ENCODE data around the gene SLC2A4. TPM values are rescaled to one million over a fixed set of nuclear protein-coding genes. Genes with fewer than 3 reads are reported as not detected.
A peak's percentile ranks its signal among the peaks of the same experiment; 100 is the strongest.

Gene SLC2A4
- total RNA-seq, 1 experiment from 2014 or later = 1.5 TPM

GRCh38 chr17:7279448-7279847 is 2.1 kb upstream of the SLC2A4 start:
- Histone ChIP-seq H3K4me3 (no peak overlapping the region), H3K79me2 (ENCODE audit: low read depth) (no peaks in the 10 kb centered on the region), H3K9me2 (ENCODE audit: insufficient read depth) (no peaks in the 10 kb centered on the region; the same call in 1 of the 2 replicates), H4K20me1 (ENCODE audit: insufficient read depth) (no peaks in the 10 kb centered on the region), H3K9me3 (ENCODE audit: insufficient read depth, low read depth) (no peaks in the 10 kb centered on the region), H3K27ac (no peak overlapping the region), H3F3A (ENCODE audit: insufficient read depth, low read depth) (peaks cover 12% of the 10 kb centered on the region; the same call in 1 of the 2 replicates), H3K4me1 (replicated peaks; ENCODE audit: insufficient read depth) (0 out of 2 replicates have a peak, but pooled peaks cover 4% of the 10 kb centered on the region), H3K4me2 (no peak overlapping the region), H3K36me3 (ENCODE audit: low read depth) (no peaks in the 10 kb centered on the region), H3K27me3 (ENCODE audit: insufficient read depth, low read depth) (no peaks in the 10 kb centered on the region), H2AFZ (no peak overlapping the region)
- POLR2A ChIA-PET (ENCODE audit: unreplicated experiment) = no interaction called here
- CTCF ChIA-PET = interaction anchor here (1.7 kb wide), 1 partner anchor 281 kb away, joined by 6 read pairs; no protein-coding TSS in a partner anchor
- no peak for DNase-seq
- BruUV-seq (replicated peaks) = no TSS peak
- TF ChIP-seq EZH2 (IDR thresholded peaks at IDR 0.05; ENCODE audit: low read depth) (no peak), CTCF (conservative IDR thresholded peaks at IDR 0.05) (no peak)
- intact Hi-C loops (cut with micrococcal nuclease; ENCODE audit: unreplicated experiment) = no loop called here

GRCh38 chr17:7280519-7281073 is 922 bp upstream of the SLC2A4 start:
- peak; percentile 96 for TF ChIP-seq CTCF (conservative IDR thresholded peaks at IDR 0.05)
- TF ChIP-seq EZH2 (IDR thresholded peaks at IDR 0.05; ENCODE audit: low read depth) = no peak
- Histone ChIP-seq H3K4me2 (peak overlapping the region; percentile 93), H3F3A (ENCODE audit: insufficient read depth, low read depth) (peaks cover 12% of the 10 kb centered on the region; the same call in 1 of the 2 replicates), H3K36me3 (ENCODE audit: low read depth) (no peaks in the 10 kb centered on the region), H2AFZ (peak overlapping the region; percentile 78), H4K20me1 (ENCODE audit: insufficient read depth) (no peaks in the 10 kb centered on the region), H3K79me2 (ENCODE audit: low read depth) (no peaks in the 10 kb centered on the region), H3K27me3 (ENCODE audit: insufficient read depth, low read depth) (no peaks in the 10 kb centered on the region), H3K9me3 (ENCODE audit: insufficient read depth, low read depth) (no peaks in the 10 kb centered on the region), H3K27ac (peak overlapping the region; percentile 62), H3K4me1 (replicated peaks; ENCODE audit: insufficient read depth) (0 out of 2 replicates have a peak, but pooled peaks cover 4% of the 10 kb centered on the region), H3K9me2 (ENCODE audit: insufficient read depth) (no peaks in the 10 kb centered on the region), H3K4me3 (peak overlapping the region; percentile 55)
- CTCF ChIA-PET = interaction anchor here (0.6 to 1.7 kb wide), 4 partner anchors 49 to 280 kb away, joined by 3 to 6 read pairs (median 5); partner anchors contain the start of gene TMEM256
- POLR2A ChIA-PET (ENCODE audit: unreplicated experiment) = interaction anchor here (0.6 to 1.0 kb wide), 3 partner anchors 55 to 153 kb away, joined by 4 to 7 read pairs (median 5); partner anchors contain the start of genes ACADVL and DLG4
- BruUV-seq (replicated peaks) = TSS peak; percentile 41
- peak; percentile 74 to 91 for DNase-seq
- intact Hi-C loops (cut with micrococcal nuclease; ENCODE audit: unreplicated experiment) = loop anchor here (1.0 to 2.0 kb wide), 6 partner anchors 16 to 408 kb away; partner anchors contain the start of genes SENP3, SOX15 and WRAP53

- H3K4me1 ChIP-seq (replicated peaks; ENCODE audit: insufficient read depth) = 0 out of 2 replicates have a peak, but pooled peaks cover 4% of the 10 kb centered on the region
- no peak for DNase-seq
- no peak for TF ChIP-seq CTCF (conservative IDR thresholded peaks at IDR 0.05)
- TF ChIP-seq EZH2 (IDR thresholded peaks at IDR 0.05; ENCODE audit: low read depth) = no peak
- ChIA-PET POLR2A (ENCODE audit: unreplicated experiment) (no interaction called here), CTCF (interaction anchor here (0.6 to 1.4 kb wide), 4 partner anchors 15 to 298 kb away, joined by 3 to 5 read pairs (median 4); partner anchors contain the start of gene CD68)
- H3K79me2 ChIP-seq (ENCODE audit: low read depth) = no peaks in the 10 kb centered on the region
- H3K27me3 ChIP-seq (ENCODE audit: insufficient read depth, low read depth) = no peaks in the 10 kb centered on the region
- BruUV-seq (replicated peaks) = TSS peak; percentile 57
- H2AFZ ChIP-seq = peak overlapping the region; percentile 78
- H3K9me2 ChIP-seq (ENCODE audit: insufficient read depth) = no peaks in the 10 kb centered on the region
- H3K36me3 ChIP-seq (ENCODE audit: low read depth) = no peaks in the 10 kb centered on the region
- H3K4me3 ChIP-seq = peak overlapping the region; percentile 55
- H3F3A ChIP-seq (ENCODE audit: insufficient read depth, low read depth) = peaks cover 12% of the 10 kb centered on the region; the same call in 1 of the 2 replicates
- peak overlapping the region; percentile 93 for H3K4me2 ChIP-seq
- no peak overlapping the region for H3K27ac ChIP-seq
- no peaks in the 10 kb centered on the region for H4K20me1 ChIP-seq (ENCODE audit: insufficient read depth)
- no peaks in the 10 kb centered on the region for H3K9me3 ChIP-seq (ENCODE audit: insufficient read depth, low read depth)
- intact Hi-C loops (cut with micrococcal nuclease; ENCODE audit: unreplicated experiment) = loop anchor here (1.0 to 2.0 kb wide), 3 partner anchors 64 to 407 kb away; partner anchors contain the start of genes SOX15 and WRAP53
These were observed 634 bp downstream of the SLC2A4 start for GRCh38 chr17:7281953-7282751.
